ENCODE data around the gene CRYL1. TPM values are rescaled to one million over a fixed set of nuclear protein-coding genes. Genes with fewer than 3 reads are reported as not detected.

Gene CRYL1
- total and polyA plus RNA-seq, 2 of the 13 experiments (the other 11 are each of a cell fraction or from before 2014, with no cell fraction given): 57.2 to 115 TPM

DNA sequence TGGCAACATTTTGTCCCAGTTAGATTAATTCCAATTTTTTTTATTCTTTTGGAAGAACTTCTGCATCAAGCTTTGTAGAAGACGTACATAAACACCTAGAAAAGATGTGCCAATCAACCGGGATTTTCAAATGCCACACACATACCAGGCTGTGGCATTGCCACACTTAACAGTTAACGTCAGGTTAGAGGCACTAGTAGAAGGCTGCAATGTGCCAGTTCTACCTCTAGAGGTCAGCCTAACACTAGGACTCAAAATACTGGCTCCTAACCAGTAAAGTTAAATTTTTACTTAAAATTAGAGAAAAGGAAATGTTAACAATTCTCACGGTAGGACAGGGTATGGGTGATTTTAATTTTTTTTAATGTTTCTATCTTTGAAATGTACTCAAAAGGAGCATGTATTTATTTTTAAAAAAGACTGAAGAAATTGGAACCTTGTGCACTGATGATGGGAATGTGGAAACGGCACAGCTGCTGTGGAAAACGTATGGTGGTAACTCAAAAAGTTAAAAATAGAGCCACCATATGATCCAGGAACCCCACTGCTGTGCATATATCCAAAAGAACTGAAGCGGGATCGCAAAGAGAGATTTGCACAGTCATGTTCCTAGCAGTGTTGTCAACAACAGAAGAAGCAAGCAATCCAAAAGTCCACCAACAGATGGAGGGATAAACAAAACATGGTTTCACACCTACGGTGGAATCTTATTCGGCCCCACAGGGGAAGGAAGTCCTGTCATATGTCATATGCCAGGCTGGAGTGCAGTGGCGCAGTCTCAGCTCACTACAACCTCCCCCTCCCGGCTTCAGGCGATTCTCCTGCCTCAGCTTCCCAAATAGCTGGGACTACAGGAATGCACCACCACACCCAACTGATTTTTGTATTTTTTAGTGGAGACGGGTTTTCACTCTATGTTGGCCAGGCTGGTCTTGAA lies 30.3 kb downstream of the CRYL1 start (continued):
- TF ChIP-seq RCOR2 (CRISPR knock-in tag; IDR thresholded peaks at IDR 0.05) (no peak), TP53 (CRISPR knock-in tag; conservative IDR thresholded peaks at IDR 0.05) (no peak), FOXM1 (CRISPR knock-in tag; IDR thresholded peaks at IDR 0.05) (no peak), MAFF (IDR thresholded peaks at IDR 0.05; ENCODE audit: low read depth, low read length) (peak; percentile 53), PITX1 (CRISPR knock-in tag; IDR thresholded peaks at IDR 0.05) (no peak), ZFP41 (CRISPR knock-in tag; IDR thresholded peaks at IDR 0.05; ENCODE audit: borderline replicate concordance) (no peak), WIZ (CRISPR knock-in tag; IDR thresholded peaks at IDR 0.05) (no peak), KLF13 (CRISPR knock-in tag; IDR thresholded peaks at IDR 0.05) (no peak), XBP1 (CRISPR knock-in tag; IDR thresholded peaks at IDR 0.05) (no peak), KAT2B (IDR thresholded peaks at IDR 0.05; ENCODE audit: borderline replicate concordance, low read depth, low read length) (no peak), ZNF709 (CRISPR knock-in tag; IDR thresholded peaks at IDR 0.05) (no peak), GZF1 (CRISPR knock-in tag; IDR thresholded peaks at IDR 0.05) (no peak), THAP11 (CRISPR knock-in tag; IDR thresholded peaks at IDR 0.05) (no peak), DMAP1 (CRISPR knock-in tag; IDR thresholded peaks at IDR 0.05) (no peak), IKZF1 (IDR thresholded peaks at IDR 0.05) (no peak), BCL6 (CRISPR knock-in tag; IDR thresholded peaks at IDR 0.05) (no peak), SOX13 (IDR thresholded peaks at IDR 0.05) (no peak), SOX13 (CRISPR knock-in tag; conservative IDR thresholded peaks at IDR 0.05 in 1 of 2, IDR thresholded peaks at IDR 0.05 in 1 of 2) (peak in 1 of 2 experiments; percentile 22; a peak in 1 of 4 replicates), ZBTB7A (CRISPR knock-in tag; IDR thresholded peaks at IDR 0.05) (no peak), ZNF614 (CRISPR knock-in tag; IDR thresholded peaks at IDR 0.05; ENCODE audit: borderline replicate concordance) (0 out of 2 replicates have a peak, but pooled peaks have one; percentile 7), NR2F1 (CRISPR knock-in tag; IDR thresholded peaks at IDR 0.05) (no peak), ZNF292 (CRISPR knock-in tag; IDR thresholded peaks at IDR 0.05; ENCODE audit: borderline replicate concordance, low read depth) (no peak), ZNF737 (CRISPR knock-in tag; IDR thresholded peaks at IDR 0.05; ENCODE audit: borderline replicate concordance) (no peak), RFXAP (CRISPR knock-in tag; IDR thresholded peaks at IDR 0.05; ENCODE audit: borderline replicate concordance) (no peak), ERF (CRISPR knock-in tag; IDR thresholded peaks at IDR 0.05) (0 out of 2 replicates have a peak, but pooled peaks have one; percentile 49), FOXA3 (CRISPR knock-in tag; IDR thresholded peaks at IDR 0.05) (peak; percentile 71; the same call in 1 of the 2 replicates), ZNF282 (IDR thresholded peaks at IDR 0.05; ENCODE audit: partially characterized antibody) (no peak)
- TF ChIP-seq, protein P1, sequence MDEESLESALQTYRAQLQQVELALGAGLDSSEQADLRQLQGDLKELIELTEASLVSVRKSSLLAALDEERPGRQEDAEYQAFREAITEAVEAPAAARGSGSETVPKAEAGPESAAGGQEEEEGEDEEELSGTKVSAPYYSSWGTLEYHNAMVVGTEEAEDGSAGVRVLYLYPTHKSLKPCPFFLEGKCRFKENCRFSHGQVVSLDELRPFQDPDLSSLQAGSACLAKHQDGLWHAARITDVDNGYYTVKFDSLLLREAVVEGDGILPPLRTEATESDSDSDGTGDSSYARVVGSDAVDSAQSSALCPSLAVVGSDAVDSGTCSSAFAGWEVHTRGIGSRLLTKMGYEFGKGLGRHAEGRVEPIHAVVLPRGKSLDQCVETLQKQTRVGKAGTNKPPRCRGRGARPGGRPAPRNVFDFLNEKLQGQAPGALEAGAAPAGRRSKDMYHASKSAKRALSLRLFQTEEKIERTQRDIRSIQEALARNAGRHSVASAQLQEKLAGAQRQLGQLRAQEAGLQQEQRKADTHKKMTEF (CRISPR knock-in tag; IDR thresholded peaks at IDR 0.05): no peak
- TF ChIP-seq, protein P2, sequence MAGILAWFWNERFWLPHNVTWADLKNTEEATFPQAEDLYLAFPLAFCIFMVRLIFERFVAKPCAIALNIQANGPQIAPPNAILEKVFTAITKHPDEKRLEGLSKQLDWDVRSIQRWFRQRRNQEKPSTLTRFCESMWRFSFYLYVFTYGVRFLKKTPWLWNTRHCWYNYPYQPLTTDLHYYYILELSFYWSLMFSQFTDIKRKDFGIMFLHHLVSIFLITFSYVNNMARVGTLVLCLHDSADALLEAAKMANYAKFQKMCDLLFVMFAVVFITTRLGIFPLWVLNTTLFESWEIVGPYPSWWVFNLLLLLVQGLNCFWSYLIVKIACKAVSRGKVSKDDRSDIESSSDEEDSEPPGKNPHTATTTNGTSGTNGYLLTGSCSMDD (CRISPR knock-in tag; IDR thresholded peaks at IDR 0.05): no peak
- TF ChIP-seq, protein P3, sequence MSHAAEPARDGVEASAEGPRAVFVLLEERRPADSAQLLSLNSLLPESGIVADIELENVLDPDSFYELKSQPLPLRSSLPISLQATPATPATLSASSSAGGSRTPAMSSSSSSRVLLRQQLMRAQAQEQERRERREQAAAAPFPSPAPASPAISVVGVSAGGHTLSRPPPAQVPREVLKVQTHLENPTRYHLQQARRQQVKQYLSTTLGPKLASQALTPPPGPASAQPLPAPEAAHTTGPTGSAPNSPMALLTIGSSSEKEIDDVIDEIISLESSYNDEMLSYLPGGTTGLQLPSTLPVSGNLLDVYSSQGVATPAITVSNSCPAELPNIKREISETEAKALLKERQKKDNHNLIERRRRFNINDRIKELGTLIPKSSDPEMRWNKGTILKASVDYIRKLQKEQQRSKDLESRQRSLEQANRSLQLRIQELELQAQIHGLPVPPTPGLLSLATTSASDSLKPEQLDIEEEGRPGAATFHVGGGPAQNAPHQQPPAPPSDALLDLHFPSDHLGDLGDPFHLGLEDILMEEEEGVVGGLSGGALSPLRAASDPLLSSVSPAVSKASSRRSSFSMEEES (CRISPR knock-in tag; IDR thresholded peaks at IDR 0.05): no peak

Measured in HepG2 (cell line).